ENCODE results near the gene VWA5B1. TPM values are rescaled to one million over a fixed set of nuclear protein-coding genes. Genes with fewer than 3 reads are reported as not detected.

The VWA5B1 gene
- total RNA-seq, 2 donors from 2014 or later: 0.51 TPM; not detected in 1

- peak; percentile 33 for DNase-seq (ENCODE audit: low spot score)
- WGBS: 7% methylated on average over 9 of the region's 10 CpGs
- H3K4me1 ChIP-seq (replicated peaks): no peaks in the 10 kb centered on the region
- intact Hi-C loops (cut with DNase I): loop anchor here (10.0 kb wide), 1 partner anchor 153 kb away; no protein-coding TSS in a partner anchor
- H3K36me3 ChIP-seq: no peaks in the 10 kb centered on the region
- no peak overlapping the region for H3K27ac ChIP-seq
- no peak overlapping the region for H3K4me3 ChIP-seq
- TF ChIP-seq POLR2A (IDR thresholded peaks at IDR 0.05) (no peak), POLR2AphosphoS5 (IDR thresholded peaks at IDR 0.05) (peak; percentile 59)
- no peaks in the 10 kb centered on the region for H3K27me3 ChIP-seq (replicated peaks; ENCODE audit: insufficient read depth)
- no peaks in the 10 kb centered on the region for H3K9me3 ChIP-seq
These were observed 77.0 kb downstream of the VWA5B1 start for GRCh38 chr1:20367626-20368025.

GRCh38 chr1:20368866-20369470 lies 78.3 kb downstream of the VWA5B1 start:
- no peaks in the 10 kb centered on the region for H3K36me3 ChIP-seq
- no peak overlapping the region for H3K27ac ChIP-seq
- intact Hi-C loops (cut with DNase I): loop anchor here (10.0 kb wide), 1 partner anchor 154 kb away; no protein-coding TSS in a partner anchor
- no peaks in the 10 kb centered on the region for H3K4me1 ChIP-seq (replicated peaks)
- DNase-seq (ENCODE audit: low spot score): no peak
- no peak overlapping the region for H3K4me3 ChIP-seq
- no peaks in the 10 kb centered on the region for H3K9me3 ChIP-seq
- H3K27me3 ChIP-seq (replicated peaks; ENCODE audit: insufficient read depth): no peaks in the 10 kb centered on the region
- no peak for TF ChIP-seq POLR2A (IDR thresholded peaks at IDR 0.05)
- 86% methylated on average over 7 of the region's 7 CpGs for WGBS

GRCh38 chr1:20370698-20371097 lies 80.0 kb downstream of the VWA5B1 start:
- Histone ChIP-seq H3K36me3 (no peaks in the 10 kb centered on the region), H3K27me3 (replicated peaks; ENCODE audit: insufficient read depth) (no peaks in the 10 kb centered on the region), H3K4me3 (no peak overlapping the region), H3K27ac (no peak overlapping the region), H3K9me3 (no peaks in the 10 kb centered on the region), H3K4me1 (replicated peaks) (no peaks in the 10 kb centered on the region)
- no peak for DNase-seq (ENCODE audit: low spot score)
- WGBS: 63% methylated on average over 8 of the region's 8 CpGs
- TF ChIP-seq CTCF (IDR thresholded peaks at IDR 0.05) (no peak), POLR2A (IDR thresholded peaks at IDR 0.05) (no peak), POLR2AphosphoS5 (IDR thresholded peaks at IDR 0.05) (no peak)
- intact Hi-C loops (cut with DNase I): no loop called here

- intact Hi-C loops (cut with DNase I): no loop called here
- no peak for DNase-seq (ENCODE audit: low spot score)
- 21% methylated on average over 6 of the region's 6 CpGs for WGBS
- Histone ChIP-seq H3K27ac (no peak overlapping the region), H3K9me3 (no peaks in the 10 kb centered on the region), H3K4me1 (replicated peaks) (no peaks in the 10 kb centered on the region), H3K4me3 (no peak overlapping the region), H3K27me3 (replicated peaks; ENCODE audit: insufficient read depth) (no peaks in the 10 kb centered on the region), H3K36me3 (no peaks in the 10 kb centered on the region)
- no peak for TF ChIP-seq POLR2AphosphoS5 (IDR thresholded peaks at IDR 0.05)
- no peak for TF ChIP-seq POLR2A (IDR thresholded peaks at IDR 0.05)
- TF ChIP-seq CTCF (IDR thresholded peaks at IDR 0.05): no peak
These were observed 80.7 kb downstream of the VWA5B1 start for GRCh38 chr1:20371411-20371810.

- no peak for TF ChIP-seq CTCF (IDR thresholded peaks at IDR 0.05)
- no peak for TF ChIP-seq POLR2A (IDR thresholded peaks at IDR 0.05)
- TF ChIP-seq POLR2AphosphoS5 (IDR thresholded peaks at IDR 0.05): no peak
- no peak for DNase-seq (ENCODE audit: low spot score)
- intact Hi-C loops (cut with DNase I): no loop called here
- Histone ChIP-seq H3K4me3 (no peak overlapping the region), H3K27me3 (replicated peaks; ENCODE audit: insufficient read depth) (no peaks in the 10 kb centered on the region), H3K27ac (no peak overlapping the region), H3K4me1 (replicated peaks) (no peaks in the 10 kb centered on the region), H3K9me3 (no peaks in the 10 kb centered on the region), H3K36me3 (no peaks in the 10 kb centered on the region)
- 25% methylated on average over 2 of the region's 2 CpGs for WGBS
These were observed 81.2 kb downstream of the VWA5B1 start for GRCh38 chr1:20371883-20372282.

- Histone ChIP-seq H3K27ac (no peak overlapping the region), H3K4me3 (no peak overlapping the region), H3K27me3 (replicated peaks; ENCODE audit: insufficient read depth) (no peaks in the 10 kb centered on the region), H3K9me3 (no peaks in the 10 kb centered on the region), H3K4me1 (replicated peaks) (no peaks in the 10 kb centered on the region), H3K36me3 (no peaks in the 10 kb centered on the region)
- no peak for DNase-seq (ENCODE audit: low spot score)
- intact Hi-C loops (cut with DNase I): no loop called here
- 70% methylated on average over 4 of the region's 4 CpGs for WGBS
- no peak for TF ChIP-seq POLR2A (IDR thresholded peaks at IDR 0.05)
These were observed 82.0 kb downstream of the VWA5B1 start for GRCh38 chr1:20372676-20373075.

Measured in prostate gland (tissue), 2 donors.